Nephron (organoid): ENCODE results near the gene MTA1.

Source experiments
- H3K27ac Mint-ChIP-seq, 3 experiments: 2 replicates each; pipeline ENCODE4 v1.8.0; 2020; ENCODE audit warnings: mixed read lengths in 3 of 3, mild to moderate bottlenecking in 2 of 3, moderate library complexity in 1 of 3
- H3K27me3 Mint-ChIP-seq: 2 replicates; pipeline ENCODE4 v1.8.0; 2021; ENCODE audit warnings: low read depth, mild to moderate bottlenecking, moderate library complexity, mixed read lengths
- H3K36me3 Mint-ChIP-seq: 2 replicates; pipeline ENCODE4 v1.8.0; 2020; ENCODE audit warnings: low read depth, mixed read lengths
- H3K4me1 Mint-ChIP-seq: 2 replicates; pipeline ENCODE4 v1.8.0; 2020; ENCODE audit warnings: mixed read lengths
- H3K4me3 Mint-ChIP-seq, 3 experiments: 2 replicates each; pipeline ENCODE4 v1.8.0; 2020; ENCODE audit warnings: mild to moderate bottlenecking in 3 of 3, mixed read lengths in 3 of 3, moderate library complexity in 2 of 3
- H3K9me3 Mint-ChIP-seq: 2 replicates; pipeline ENCODE4 v1.8.0; 2020; ENCODE audit warnings: mixed read lengths
- CTCF ChIP-seq, 3 experiments: fragments of 200-600 bp; sonication (generic); IDR thresholded peaks; one replicate each; pipeline ENCODE4 v1.5.0; 2021; ENCODE audit warnings: antibody characterized with exemption in 3 of 3; ENCODE audit not compliant: unreplicated experiment in 3 of 3

Gene MTA1

DNA sequence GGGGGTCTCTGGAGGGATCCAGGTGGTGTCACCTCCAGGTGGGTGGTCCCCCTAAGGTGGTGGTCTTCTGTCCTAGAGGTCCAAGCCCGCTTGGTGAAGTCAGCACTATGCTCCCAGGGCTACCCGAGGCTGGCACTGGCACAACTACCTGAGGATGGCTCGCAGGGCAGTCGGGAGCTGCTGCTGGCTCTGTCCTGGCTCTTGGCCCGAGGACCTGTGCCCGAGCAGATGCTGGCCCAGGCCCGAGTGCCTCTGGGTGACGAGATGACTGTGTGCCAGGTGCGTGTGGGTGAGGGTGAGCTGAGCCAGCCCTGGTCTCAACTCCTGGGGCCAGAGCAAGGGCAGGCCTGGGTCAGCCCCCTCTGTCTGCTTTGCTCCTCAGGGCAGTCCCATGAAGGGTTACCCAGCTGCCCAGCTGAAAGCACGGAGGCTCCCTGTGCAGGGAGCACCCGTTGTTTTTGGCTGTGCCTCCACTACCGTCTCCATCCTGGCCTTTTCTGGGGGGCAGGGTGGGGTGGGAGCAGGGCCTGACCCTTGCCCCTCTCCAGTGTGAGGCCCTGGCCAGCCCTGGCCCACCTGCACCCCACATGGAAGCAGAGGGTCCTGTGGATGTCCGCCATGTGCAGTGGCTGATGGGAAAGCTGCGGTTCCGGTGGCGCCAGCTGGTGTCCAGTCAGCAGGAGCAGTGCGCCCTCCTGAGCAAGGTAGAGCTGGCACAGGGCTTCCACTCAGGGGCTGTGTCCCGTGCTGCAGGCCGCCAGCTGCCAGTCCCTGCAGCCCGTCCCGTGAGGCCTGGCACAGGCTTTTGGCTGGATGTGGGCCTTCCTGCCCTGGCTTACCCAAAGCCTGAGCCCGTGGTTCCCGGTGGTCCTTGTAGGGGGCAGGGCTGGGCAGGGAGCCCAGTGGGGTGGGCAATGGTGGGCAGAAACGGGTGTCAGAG is 72.7 kb downstream of the MTA1 start:
- peaks cover 6% of the 10 kb centered on the region for H3K4me1 Mint-ChIP-seq
- H3K4me3 Mint-ChIP-seq, result peak overlapping the region; percentile 86 to 93 (median 87)
- peak overlapping the region in 1 of 3 experiments; percentile 74 for H3K27ac Mint-ChIP-seq
- TF ChIP-seq CTCF (IDR thresholded peaks at IDR 0.05; ENCODE audit: unreplicated experiment in 3 of 3), result no peak
- H3K9me3 Mint-ChIP-seq, result no peaks in the 10 kb centered on the region
- H3K27me3 Mint-ChIP-seq, result peaks cover 18% of the 10 kb centered on the region
- H3K36me3 Mint-ChIP-seq, result no peaks in the 10 kb centered on the region

DNA sequence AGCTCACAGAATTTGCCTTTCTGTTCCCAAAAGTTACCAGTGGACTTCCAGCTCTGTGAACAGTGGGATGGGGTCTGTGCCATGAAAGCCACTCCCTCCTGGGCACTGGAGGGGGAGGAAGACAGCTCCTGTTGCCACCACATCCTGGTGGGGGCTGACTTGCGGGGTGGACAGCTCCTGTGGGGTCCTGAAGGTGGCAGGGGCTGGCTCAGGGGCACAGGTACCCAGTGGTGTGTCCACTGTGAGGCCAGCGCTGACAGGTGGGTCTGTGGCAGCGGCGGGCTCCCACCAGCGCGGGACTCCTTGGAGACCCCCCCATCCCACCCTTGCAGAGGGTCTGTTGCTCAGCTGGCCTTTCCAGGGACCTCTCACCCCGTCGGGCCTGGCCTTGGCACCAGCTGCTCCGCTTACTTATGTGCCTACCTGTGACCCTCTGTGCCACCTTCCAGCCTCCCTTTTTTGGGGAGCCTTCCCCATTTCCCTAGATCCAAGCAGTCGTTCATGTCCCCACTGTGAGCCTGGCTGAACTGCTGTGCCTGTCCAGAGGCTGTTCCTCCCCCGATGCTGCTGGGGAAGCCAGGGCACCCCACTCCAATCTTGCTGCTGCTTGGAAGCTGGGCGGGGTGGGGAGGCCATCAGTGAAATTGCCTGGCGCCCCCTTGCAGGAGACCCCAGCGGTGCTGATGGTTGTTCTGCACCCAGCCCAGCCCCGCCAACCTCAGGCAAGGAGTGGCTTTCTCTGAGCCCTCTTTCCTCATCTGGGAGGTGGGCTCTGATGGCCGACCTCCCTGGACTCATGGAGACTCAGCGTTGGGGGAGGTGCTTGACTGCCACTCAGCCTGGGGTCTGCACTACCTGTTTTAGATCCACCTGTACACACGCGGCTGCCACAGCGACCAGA is 73.6 kb downstream of the MTA1 start:
- Mint-ChIP-seq H3K4me3 (peak overlapping the region; percentile 53 to 73 (median 60)), H3K36me3 (no peaks in the 10 kb centered on the region), H3K27ac (no peak overlapping the region), H3K4me1 (peaks cover 6% of the 10 kb centered on the region), H3K9me3 (no peaks in the 10 kb centered on the region), H3K27me3 (peaks cover 12% of the 10 kb centered on the region)
- TF ChIP-seq CTCF (IDR thresholded peaks at IDR 0.05; ENCODE audit: unreplicated experiment in 3 of 3), result no peak

DNA sequence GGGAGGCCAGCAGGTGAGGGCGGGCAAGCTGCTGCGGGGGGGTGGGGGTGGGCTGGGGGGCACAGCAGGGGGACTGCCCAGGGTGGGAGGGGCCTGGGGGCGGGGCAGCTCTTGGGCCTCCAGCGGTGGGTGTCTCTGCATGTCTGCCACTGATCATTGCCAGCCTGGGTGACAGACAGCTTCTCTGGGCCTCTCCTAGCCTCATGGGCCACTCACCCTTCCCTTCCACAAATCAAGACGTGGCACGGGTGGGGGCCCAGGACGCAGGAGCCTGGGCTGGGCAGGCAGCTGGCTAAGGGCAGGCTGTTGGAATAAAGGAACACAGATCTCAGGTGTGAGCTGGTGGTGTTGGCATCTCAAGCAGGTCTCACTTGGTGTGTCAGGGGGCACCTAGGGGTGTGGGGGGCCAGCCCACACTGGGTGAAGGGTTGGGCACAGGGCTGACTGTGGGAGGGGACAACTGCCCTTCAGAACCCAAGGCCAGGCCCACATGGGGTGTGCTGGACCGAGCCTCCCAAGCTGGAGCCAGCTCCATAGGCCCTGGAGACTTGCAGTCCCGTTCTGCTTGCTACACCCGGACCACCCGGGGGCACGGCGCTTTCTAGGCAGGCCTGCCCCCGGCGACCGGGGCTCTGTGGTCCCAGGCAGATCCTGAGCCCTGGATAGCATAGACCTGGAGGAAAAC is 74.4 kb downstream of the MTA1 start:
- H3K9me3 Mint-ChIP-seq, result no peaks in the 10 kb centered on the region
- peaks cover 6% of the 10 kb centered on the region for H3K4me1 Mint-ChIP-seq
- peak overlapping the region in 2 of 3 experiments; percentile 9 to 21 for H3K4me3 Mint-ChIP-seq
- TF ChIP-seq CTCF (IDR thresholded peaks at IDR 0.05; ENCODE audit: unreplicated experiment in 3 of 3), result no peak
- no peak overlapping the region for H3K27ac Mint-ChIP-seq
- H3K27me3 Mint-ChIP-seq, result peaks cover 6% of the 10 kb centered on the region
- no peaks in the 10 kb centered on the region for H3K36me3 Mint-ChIP-seq

DNA sequence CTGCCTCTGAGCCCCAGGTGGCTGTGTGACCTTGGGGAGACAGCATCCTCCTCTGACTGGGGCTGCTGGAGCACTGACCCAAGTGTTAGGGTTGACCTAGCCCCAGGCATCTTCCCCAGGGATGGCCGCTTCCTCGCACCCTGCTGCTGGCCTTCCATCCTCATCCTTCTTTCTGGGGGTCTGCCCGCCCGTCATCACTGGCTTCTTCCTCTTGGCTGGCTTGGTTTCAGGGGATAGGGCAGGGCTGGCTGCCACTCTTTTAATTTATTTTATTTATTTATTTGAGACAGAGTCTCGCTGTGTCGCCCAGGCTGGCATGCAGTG is 74.9 kb downstream of the MTA1 start:
- H3K36me3 Mint-ChIP-seq, result no peaks in the 10 kb centered on the region
- H3K9me3 Mint-ChIP-seq, result no peaks in the 10 kb centered on the region
- H3K4me3 Mint-ChIP-seq, result peak overlapping the region in 2 of 3 experiments; percentile 27 to 47
- no peak for TF ChIP-seq CTCF (IDR thresholded peaks at IDR 0.05; ENCODE audit: unreplicated experiment in 3 of 3)
- peaks cover 3% of the 10 kb centered on the region for H3K4me1 Mint-ChIP-seq
- H3K27me3 Mint-ChIP-seq, result peaks cover 2% of the 10 kb centered on the region
- H3K27ac Mint-ChIP-seq, result no peak overlapping the region

DNA sequence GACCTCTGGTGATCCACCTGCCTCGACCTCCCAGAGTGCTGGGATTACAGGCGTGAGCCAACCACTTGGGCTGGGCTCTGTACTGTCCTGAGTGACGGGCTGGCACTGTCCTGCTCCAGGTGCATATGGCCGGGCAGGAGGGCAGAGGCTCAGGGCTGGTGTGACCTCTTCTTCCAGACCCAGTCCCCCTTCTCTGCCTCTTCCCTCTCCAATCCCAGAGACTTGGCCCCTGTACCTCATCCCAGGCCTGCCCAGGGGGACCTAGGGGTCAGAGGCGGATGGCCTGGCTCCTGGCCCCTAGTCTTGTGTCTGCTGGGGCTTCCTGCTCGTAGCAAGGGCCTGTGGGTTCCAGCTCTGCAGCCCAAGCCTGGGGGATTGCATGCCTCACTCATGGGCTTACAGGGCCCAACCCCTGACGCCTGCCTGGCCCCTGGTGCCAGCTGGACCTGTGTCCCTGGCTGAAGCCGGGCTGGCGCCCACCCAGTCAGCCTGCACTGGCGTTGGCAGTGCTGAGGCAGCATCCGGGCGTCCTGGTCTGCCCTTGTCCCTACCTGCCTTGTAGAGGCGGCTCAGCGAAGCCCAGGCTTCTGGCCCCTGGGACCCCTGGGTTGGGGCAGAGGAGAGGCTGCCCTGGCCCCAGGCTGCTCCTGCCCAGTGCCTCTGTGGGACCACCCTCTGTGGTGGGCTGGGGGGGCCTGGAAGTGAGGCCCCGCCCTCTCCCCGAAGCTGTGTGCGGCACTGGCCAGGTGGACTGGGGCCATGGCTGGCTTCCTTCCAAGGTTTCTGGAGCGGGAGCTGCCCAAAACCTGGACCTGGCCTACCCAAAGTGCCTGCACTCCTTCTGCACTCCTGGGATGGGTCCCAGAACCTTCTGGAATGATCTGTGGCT is 75.7 kb downstream of the MTA1 start:
- H3K27ac Mint-ChIP-seq, result no peak overlapping the region
- H3K9me3 Mint-ChIP-seq, result no peaks in the 10 kb centered on the region
- no peaks in the 10 kb centered on the region for H3K36me3 Mint-ChIP-seq
- no peak for TF ChIP-seq CTCF (IDR thresholded peaks at IDR 0.05; ENCODE audit: unreplicated experiment in 3 of 3)
- H3K27me3 Mint-ChIP-seq, result no peaks in the 10 kb centered on the region
- H3K4me3 Mint-ChIP-seq, result no peak overlapping the region
- no peaks in the 10 kb centered on the region for H3K4me1 Mint-ChIP-seq
